H1 (cell line): ENCODE results near the gene ACSF2. TPM values are rescaled to one million over a fixed set of nuclear protein-coding genes. Genes with fewer than 3 reads are reported as not detected.

Source experiments
- CTCF ChIA-PET: fragments of 300-600 bp; sonication (Branson Sonifier 250); formaldehyde crosslinking; loops from one replicate; lab custom pipeline; 2021; ENCODE audit not compliant: partially characterized antibody; lab: Charles Lee
- POLR2A ChIA-PET: fragments of 300-600 bp; sonication (Branson Sonifier 250); formaldehyde crosslinking; loops from one replicate; lab custom pipeline; 2021; ENCODE audit warnings: inconsistent platforms; ENCODE audit not compliant: partially characterized antibody; lab: Charles Lee
- DNase-seq, 2 experiments: peaks; one replicate each; pipeline versions ENCODE4 v3.0.0 to v3.0.0-alpha.2; 2010 to 2022; ENCODE audit warnings: low spot score in 2 of 2, low read depth in 1 of 2, mixed read lengths in 1 of 2
- FAIRE-seq: peaks from 2 replicates; lab custom pipeline; 2011; peaks lifted over from hg19 to GRCh38; lab: Jason Lieb, UNC
- H2AFZ ChIP-seq: 2 replicates; pipeline ENCODE4 v1.8.1; 2012; ENCODE audit warnings: low read length, inconsistent platforms
- H2AK5ac ChIP-seq: 2 replicates; pipeline ENCODE4 v1.6.1; 2013; ENCODE audit warnings: low read depth, low read length
- H2BK120ac ChIP-seq: replicated peaks from 2 replicates; pipeline ENCODE3; 2013; ENCODE audit warnings: low read depth, low read length, inconsistent platforms
- H2BK12ac ChIP-seq: 2 replicates; pipeline ENCODE4 v1.6.1; 2013; ENCODE audit warnings: low read depth, low read length
- H2BK15ac ChIP-seq: 2 replicates; pipeline ENCODE4 v1.6.1; 2013; ENCODE audit warnings: low read length
- H2BK20ac ChIP-seq: 2 replicates; pipeline ENCODE4 v1.6.1; 2013; ENCODE audit warnings: low read length
- H2BK5ac ChIP-seq: 2 replicates; pipeline ENCODE4 v1.6.1; 2013; ENCODE audit warnings: low read depth, low read length
- H3K14ac ChIP-seq: 2 replicates; pipeline ENCODE4 v1.6.1; 2013; ENCODE audit warnings: inconsistent platforms; ENCODE audit not compliant: insufficient read length
- H3K18ac ChIP-seq: 2 replicates; pipeline ENCODE4 v1.6.1; 2013; ENCODE audit warnings: low read length; ENCODE audit errors: extremely low read depth
- H3K23ac ChIP-seq: 2 replicates; pipeline ENCODE4 v1.6.1; 2013; ENCODE audit warnings: inconsistent platforms; ENCODE audit not compliant: insufficient read length
- H3K23me2 ChIP-seq: 2 replicates; pipeline ENCODE4 v1.6.1; 2013; ENCODE audit warnings: low read depth, low read length
- H3K27ac ChIP-seq: 2 replicates; pipeline ENCODE4 v1.6.1; 2011; ENCODE audit warnings: low read depth, low read length, inconsistent platforms
- H3K27me3 ChIP-seq, 4 experiments: replicated peaks in 1 of 4; 1 replicate in 1 of 4; 2 replicates in 3 of 4; pipeline versions ENCODE4 v1.6.1 to v1.8.1; 2011 to 2013; ENCODE audit warnings: low read length in 3 of 4, mild to moderate bottlenecking in 3 of 4, inconsistent platforms in 2 of 4, mixed read lengths in 2 of 4, moderate library complexity in 1 of 4; ENCODE audit not compliant: control insufficient read depth in 3 of 4, insufficient read depth in 3 of 4; ENCODE audit errors: extremely low read depth in 1 of 4
- H3K36me3 ChIP-seq, 4 experiments: 2 replicates each; pipeline versions ENCODE4 v1.6.1 to v1.8.1; 2011 to 2013; ENCODE audit warnings: mild to moderate bottlenecking in 4 of 4, low read length in 3 of 4, moderate library complexity in 2 of 4, control low read depth in 1 of 4, inconsistent platforms in 1 of 4; ENCODE audit not compliant: insufficient read depth in 4 of 4, control insufficient read depth in 2 of 4
- H3K4ac ChIP-seq: replicated peaks from 2 replicates; pipeline ENCODE3; 2013; ENCODE audit warnings: low read length, low read depth, mixed read lengths, inconsistent platforms; ENCODE audit not compliant: insufficient read length
- H3K4me1 ChIP-seq, 4 experiments: replicated peaks in 1 of 4; 1 replicate in 1 of 4; 2 replicates in 3 of 4; pipeline versions ENCODE4 v1.6.1 to v1.8.1; 2011 to 2013; ENCODE audit warnings: low read length in 3 of 4, inconsistent platforms in 2 of 4, mixed read lengths in 1 of 4; ENCODE audit not compliant: insufficient read depth in 4 of 4, control insufficient read depth in 3 of 4
- H3K4me2 ChIP-seq, 2 experiments: 2 replicates each; pipeline versions ENCODE4 v1.6.1 to v1.8.1; 2011 to 2013; ENCODE audit warnings: low read depth in 2 of 2, low read length in 2 of 2, control low read depth in 1 of 2, inconsistent platforms in 1 of 2, mild to moderate bottlenecking in 1 of 2; ENCODE audit not compliant: insufficient read depth in 1 of 2
- H3K4me3 ChIP-seq, 4 experiments: fragments of 200-600, 300-600 bp in 1 of 4; sonication (generic), shearing (Covaris generic), sonication (Bioruptor Twin) in 1 of 4; 2 replicates each; pipeline versions ENCODE4 v1.5.1 to v1.8.1; 2011 to 2016; ENCODE audit warnings: low read length in 4 of 4, low read depth in 3 of 4, control low read depth in 2 of 4, inconsistent platforms in 2 of 4, mild to moderate bottlenecking in 2 of 4, mixed read lengths in 1 of 4, moderate library complexity in 1 of 4; ENCODE audit not compliant: insufficient read depth in 2 of 4; ENCODE audit errors: extremely low read depth in 1 of 4
- H3K56ac ChIP-seq: replicated peaks from 2 replicates; pipeline ENCODE3; 2013; ENCODE audit warnings: low read depth, mild to moderate bottlenecking, mixed read lengths, low read length, inconsistent platforms; ENCODE audit not compliant: insufficient read length
- H3K79me1 ChIP-seq: 2 replicates; pipeline ENCODE4 v1.6.1; 2013; ENCODE audit warnings: low read depth, low read length, control low read depth
- H3K79me2 ChIP-seq, 2 experiments: 2 replicates each; pipeline versions ENCODE4 v1.6.1 to v1.8.1; 2012 to 2013; ENCODE audit warnings: low read length in 2 of 2, mild to moderate bottlenecking in 2 of 2, inconsistent platforms in 1 of 2; ENCODE audit not compliant: insufficient read depth in 2 of 2, control insufficient read depth in 1 of 2
- H3K9ac ChIP-seq, 4 experiments: replicated peaks in 1 of 4; 1 replicate in 1 of 4; 2 replicates in 3 of 4; pipeline versions ENCODE4 v1.6.1 to v1.8.1; 2011 to 2013; ENCODE audit warnings: low read depth in 3 of 4, low read length in 3 of 4, control low read depth in 2 of 4, mild to moderate bottlenecking in 2 of 4, moderate library complexity in 2 of 4, inconsistent platforms in 1 of 4; ENCODE audit errors: extremely low read depth in 1 of 4
- H3K9me3 ChIP-seq, 2 experiments: 2 replicates each; pipeline versions ENCODE4 v1.6.1 to v1.8.1; 2012 to 2013; ENCODE audit warnings: mild to moderate bottlenecking in 2 of 2, moderate library complexity in 2 of 2, control low read depth in 1 of 2, inconsistent platforms in 1 of 2, low read depth in 1 of 2, low read length in 1 of 2, mixed read lengths in 1 of 2; ENCODE audit not compliant: insufficient read depth in 2 of 2
- H4K20me1 ChIP-seq, 2 experiments: replicated peaks in 1 of 2; 2 replicates each; pipeline versions ENCODE3 to v1.8.1; 2011 to 2013; ENCODE audit warnings: inconsistent platforms in 2 of 2, low read length in 2 of 2, mild to moderate bottlenecking in 1 of 2; ENCODE audit not compliant: insufficient read depth in 2 of 2, control insufficient read depth in 1 of 2
- H4K5ac ChIP-seq: 2 replicates; pipeline ENCODE4 v1.6.1; 2013; ENCODE audit warnings: low read length, low read depth, mixed read lengths, inconsistent platforms; ENCODE audit not compliant: insufficient read length
- H4K8ac ChIP-seq: 2 replicates; pipeline ENCODE4 v1.8.0; 2013; ENCODE audit warnings: mild to moderate bottlenecking, moderate library complexity, low read length, inconsistent platforms; ENCODE audit not compliant: insufficient read depth; ENCODE audit errors: extremely low read depth
- H4K91ac ChIP-seq: replicated peaks from 2 replicates; pipeline ENCODE3; 2013; ENCODE audit warnings: low read length, mixed read lengths, inconsistent platforms; ENCODE audit not compliant: insufficient read length
- ASH2L ChIP-seq: fragments of 200-600, 300-600 bp; sonication (generic); IDR thresholded peaks from one replicate; pipeline ENCODE4 v1.7.1; 2017; ENCODE audit warnings: low read length
- ATF3 ChIP-seq: IDR thresholded peaks from 2 replicates; pipeline ENCODE4 v1.6.1; 2011; ENCODE audit warnings: low read depth, mild to moderate bottlenecking, low read length; ENCODE audit not compliant: insufficient read depth
- CREB1 ChIP-seq: IDR thresholded peaks from 2 replicates; pipeline ENCODE4 v1.6.1; 2012; ENCODE audit warnings: inconsistent platforms
- HDAC6 ChIP-seq: IDR thresholded peaks from one replicate; pipeline ENCODE4 v1.7.1; 2012; ENCODE audit warnings: low read depth, mild to moderate bottlenecking, inconsistent platforms, low read length, moderate library complexity
- POU5F1 ChIP-seq: IDR thresholded peaks from 2 replicates; pipeline ENCODE4 v1.6.1; 2011; ENCODE audit warnings: low read depth, mild to moderate bottlenecking, low read length, moderate library complexity
- RAD21 ChIP-seq, 2 experiments: IDR thresholded peaks in 1 of 2; conservative IDR thresholded peaks in 1 of 2; 2 replicates each; pipeline ENCODE4 v1.6.1; 2011; ENCODE audit warnings: low read depth in 2 of 2, low read length in 2 of 2, improper control_type of control experiment in 1 of 2, inconsistent platforms in 1 of 2, mild to moderate bottlenecking in 1 of 2, moderate library complexity in 1 of 2
- RFX5 ChIP-seq: IDR thresholded peaks from 2 replicates; pipeline ENCODE4 v1.6.1; 2011; ENCODE audit warnings: low read depth, low read length, improper control_type of control experiment, borderline replicate concordance
- SIN3A ChIP-seq, 2 experiments: IDR thresholded peaks in 1 of 2; conservative IDR thresholded peaks in 1 of 2; 2 replicates each; pipeline ENCODE4 v1.6.1; 2011 to 2012; ENCODE audit warnings: low read length in 2 of 2, improper control_type of control experiment in 1 of 2, low read depth in 1 of 2, mild to moderate bottlenecking in 1 of 2
- SP4 ChIP-seq: IDR thresholded peaks from 2 replicates; pipeline ENCODE4 v1.6.1; 2012; ENCODE audit warnings: low read length, inconsistent platforms
- SRF ChIP-seq: IDR thresholded peaks from 2 replicates; pipeline ENCODE4 v1.6.1; 2011; ENCODE audit warnings: mild to moderate bottlenecking, low read depth, low read length, moderate library complexity
- SUZ12 ChIP-seq: fragments of 200-600 bp; sonication (generic); IDR thresholded peaks from 2 replicates; pipeline ENCODE4 v1.6.1; 2012; ENCODE audit warnings: mild to moderate bottlenecking, inconsistent platforms, low read length, moderate library complexity, mixed read lengths
- TAF7 ChIP-seq: optimal IDR thresholded peaks from 2 replicates; pipeline ENCODE3; 2011; ENCODE audit warnings: low read depth, mild to moderate bottlenecking, inconsistent platforms, low read length, moderate library complexity, borderline replicate concordance
- TBP ChIP-seq: IDR thresholded peaks from 2 replicates; pipeline ENCODE4 v1.6.1; 2011; ENCODE audit warnings: low read depth, low read length, improper control_type of control experiment
- WGBS, 2 experiments: shearing (Covaris generic) in 1 of 2; methylation state at CpG; one replicate each; pipeline versions ENCODE4 v1.1.6 to v1.1.7; 2013 to 2015; ENCODE audit warnings: low lambda C conversion rate in 2 of 2, mixed read lengths in 2 of 2, inconsistent platforms in 1 of 2, low coverage in 1 of 2, missing lambda C conversion rate in 1 of 2; ENCODE audit not compliant: insufficient replicate concordance in 2 of 2, insufficient coverage in 1 of 2, insufficient read length in 1 of 2; ENCODE audit errors: extremely low coverage in 1 of 2, missing lambda C conversion rate in 1 of 2; 5-methylcytosine and 5-hydroxymethylcytosine counted together
- polyA plus RNA-seq, 7 experiments: library from polyadenylated mRNA; depleted of rRNA in 3 of 7; stranded (reverse) in 5 of 7; unstranded in 2 of 7; fragments of >200 nt in 5 of 7; fragments of 200-250 nt in 2 of 7; gene quantifications; 1 replicate in 5 of 7; 2 replicates in 1 of 7; 4 replicates in 1 of 7; pipeline versions ENCODE4 v1.2.1 to v1.2.3, GENCODE V29; 2011 to 2013; ENCODE audit warnings: missing spikeins in 2 of 7, mixed read lengths in 2 of 7
- total RNA-seq: library from RNA; stranded (reverse); fragmentation: NEBNext Ultra II Directional; extraction: Animal tissue kit (Norgen Biotek cat#: 25700); gene quantifications from 2 replicates; pipeline ENCODE4 v1.2.1, GENCODE V29; 2021

ACSF2 gene
- total and polyA plus RNA-seq, 2 of the 8 experiments (the other 6 are each of a cell fraction or from before 2014, with no cell fraction given), result 14.5 to 16.3 TPM

- H3K79me1 ChIP-seq, result no peaks in the 10 kb centered on the region
- WGBS, 2 experiments, result 70% methylated on average over 6 of the region's 6 CpGs; no CpG with 5 or more reads in 1 of the 2 experiments
- H3K4ac ChIP-seq, result no peak overlapping the region
- no peak overlapping the region for H2BK12ac ChIP-seq
- ChIA-PET CTCF (interaction anchor here (1.1 to 2.2 kb wide), 2 partner anchors 26 to 419 kb away, joined by 3 to 14 read pairs; partner anchors contain the start of gene LRRC59), POLR2A (no interaction called here)
- H2BK20ac ChIP-seq, result no peak overlapping the region
- H4K20me1 ChIP-seq, result no peaks in the 10 kb centered on the region
- no peak overlapping the region for H2AK5ac ChIP-seq
- H3K36me3 ChIP-seq, result no peaks in the 10 kb centered on the region
- no peak overlapping the region for H3K56ac ChIP-seq
- no peak overlapping the region for H3K18ac ChIP-seq
- H4K91ac ChIP-seq, result no peak overlapping the region
- FAIRE-seq, result no peak
- peaks cover 0 to 2% (median 0%) of the 10 kb centered on the region in 4 experiments; a peak in 3 of 7 replicates for H3K27me3 ChIP-seq
- DNase-seq, result no peak
- H3K4me1 ChIP-seq, result peaks cover 6 to 13% (median 10%) of the 10 kb centered on the region in 4 experiments
- H3K9me3 ChIP-seq, result peaks cover 3% of the 10 kb centered on the region in 2 experiments; a peak in 1 of 4 replicates
- H4K5ac ChIP-seq, result no peak overlapping the region
- H2BK120ac ChIP-seq, result no peak overlapping the region
- no peak overlapping the region for H3K23ac ChIP-seq
- no peak overlapping the region for H3K9ac ChIP-seq
- no peak overlapping the region for H3K27ac ChIP-seq
- no peak overlapping the region for H3K4me2 ChIP-seq
- H4K8ac ChIP-seq, result no peak overlapping the region
- no peak overlapping the region for H2BK5ac ChIP-seq
- no peak overlapping the region for H3K4me3 ChIP-seq
- H2AFZ ChIP-seq, result no peak overlapping the region
- no peaks in the 10 kb centered on the region for H3K79me2 ChIP-seq
- no peak overlapping the region for H3K14ac ChIP-seq
- no peak overlapping the region for H2BK15ac ChIP-seq
- H3K23me2 ChIP-seq, result peaks cover 11% of the 10 kb centered on the region; the same call in 1 of the 2 replicates
- TF ChIP-seq POU5F1 (no peak), SUZ12 (no peak), RFX5 (no peak), SRF (no peak), SP4 (no peak), HDAC6 (no peak), ASH2L (no peak), RAD21 (IDR thresholded peaks at IDR 0.05 in 1 of 2, conservative IDR thresholded peaks at IDR 0.05 in 1 of 2; ENCODE audit: low read depth in 2 of 2, low read length in 2 of 2) (no peak), CREB1 (no peak), ATF3 (no peak), SIN3A (conservative IDR thresholded peaks at IDR 0.05 in 1 of 2, IDR thresholded peaks at IDR 0.05 in 1 of 2; ENCODE audit: low read depth in 1 of 2, low read length in 2 of 2) (no peak), TBP (no peak), TAF7 (no peak)
Observed at GRCh38 chr17:50423553-50424159, 2.4 kb upstream of the ACSF2 start.
